Retinal pigment epithelial cell (primary cell): ENCODE results near the gene MTCP1.

ENCODE experiments used
- DNase-seq: peaks from one replicate; pipeline ENCODE4 v3.0.0-alpha.2; 2010; ENCODE audit warnings: low read depth
- H3K4me3 ChIP-seq: 2 replicates; pipeline ENCODE4 v1.5.1; 2011; ENCODE audit warnings: mild to moderate bottlenecking, low read length, control low read depth, moderate library complexity
- TF ChIP-seq, protein P1 (sequence below): conservative IDR thresholded peaks from 2 replicates; pipeline ENCODE4 v1.5.1; 2011; ENCODE audit warnings: low read depth, low read length, control low read depth, inconsistent platforms

The MTCP1 gene, protein sequence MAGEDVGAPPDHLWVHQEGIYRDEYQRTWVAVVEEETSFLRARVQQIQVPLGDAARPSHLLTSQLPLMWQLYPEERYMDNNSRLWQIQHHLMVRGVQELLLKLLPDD

DNA sequence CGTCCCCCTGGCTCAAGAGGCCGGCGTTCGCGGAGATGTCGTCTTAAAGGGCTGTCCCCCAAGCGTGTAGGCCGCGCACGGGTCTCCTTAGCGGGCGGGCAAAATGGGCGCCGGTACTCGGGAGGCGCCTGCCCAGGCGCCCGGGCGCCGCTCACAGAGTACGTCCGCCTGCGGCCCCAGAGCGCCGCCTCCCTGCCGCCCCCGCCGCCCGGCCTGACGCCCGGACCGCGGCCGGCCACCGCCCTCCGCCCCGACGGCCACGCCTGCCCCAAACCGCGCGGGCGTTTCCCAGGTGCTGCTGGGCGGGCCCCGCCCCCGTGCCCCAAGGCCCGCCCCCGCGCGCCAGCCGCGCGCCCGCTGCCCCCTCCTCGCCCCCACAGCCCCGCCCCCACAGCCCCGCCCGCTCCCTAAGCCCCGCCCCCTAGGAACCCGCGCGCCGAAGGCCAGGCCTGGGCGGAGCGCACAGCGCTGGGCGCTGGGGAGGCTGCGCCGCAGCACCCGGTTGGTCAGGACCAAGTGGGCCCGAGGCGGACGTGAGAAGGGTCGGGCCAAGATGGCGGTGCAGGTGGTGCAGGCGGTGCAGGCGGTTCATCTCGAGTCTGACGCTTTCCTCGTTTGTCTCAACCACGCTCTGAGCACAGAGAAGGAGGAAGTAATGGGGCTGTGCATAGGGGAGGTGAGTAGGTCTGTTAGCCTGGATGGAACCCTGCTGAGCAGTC is at the start of gene MTCP1, which contains the start of the genes BRCC3 and CMC4:
Gene MTCP1 (minus strand): TSS at position 162 of the 719 bp plus-strand sequence. CDS start 5,126 bp downstream, outside the sequence.
Gene BRCC3 (plus strand): TSS at position 534 of the 719 bp plus-strand sequence. CDS start 20 bp downstream, at position 554.
Gene CMC4 (minus strand): TSS at position 162 of the 719 bp plus-strand sequence. CDS start 7,113 bp downstream, outside the sequence.
- peak; percentile 38 for DNase-seq
- TF ChIP-seq, protein P1, sequence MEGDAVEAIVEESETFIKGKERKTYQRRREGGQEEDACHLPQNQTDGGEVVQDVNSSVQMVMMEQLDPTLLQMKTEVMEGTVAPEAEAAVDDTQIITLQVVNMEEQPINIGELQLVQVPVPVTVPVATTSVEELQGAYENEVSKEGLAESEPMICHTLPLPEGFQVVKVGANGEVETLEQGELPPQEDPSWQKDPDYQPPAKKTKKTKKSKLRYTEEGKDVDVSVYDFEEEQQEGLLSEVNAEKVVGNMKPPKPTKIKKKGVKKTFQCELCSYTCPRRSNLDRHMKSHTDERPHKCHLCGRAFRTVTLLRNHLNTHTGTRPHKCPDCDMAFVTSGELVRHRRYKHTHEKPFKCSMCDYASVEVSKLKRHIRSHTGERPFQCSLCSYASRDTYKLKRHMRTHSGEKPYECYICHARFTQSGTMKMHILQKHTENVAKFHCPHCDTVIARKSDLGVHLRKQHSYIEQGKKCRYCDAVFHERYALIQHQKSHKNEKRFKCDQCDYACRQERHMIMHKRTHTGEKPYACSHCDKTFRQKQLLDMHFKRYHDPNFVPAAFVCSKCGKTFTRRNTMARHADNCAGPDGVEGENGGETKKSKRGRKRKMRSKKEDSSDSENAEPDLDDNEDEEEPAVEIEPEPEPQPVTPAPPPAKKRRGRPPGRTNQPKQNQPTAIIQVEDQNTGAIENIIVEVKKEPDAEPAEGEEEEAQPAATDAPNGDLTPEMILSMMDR: no peak
- peak within 1 kb of the TSS; percentile 71 for H3K4me3 ChIP-seq

DNA sequence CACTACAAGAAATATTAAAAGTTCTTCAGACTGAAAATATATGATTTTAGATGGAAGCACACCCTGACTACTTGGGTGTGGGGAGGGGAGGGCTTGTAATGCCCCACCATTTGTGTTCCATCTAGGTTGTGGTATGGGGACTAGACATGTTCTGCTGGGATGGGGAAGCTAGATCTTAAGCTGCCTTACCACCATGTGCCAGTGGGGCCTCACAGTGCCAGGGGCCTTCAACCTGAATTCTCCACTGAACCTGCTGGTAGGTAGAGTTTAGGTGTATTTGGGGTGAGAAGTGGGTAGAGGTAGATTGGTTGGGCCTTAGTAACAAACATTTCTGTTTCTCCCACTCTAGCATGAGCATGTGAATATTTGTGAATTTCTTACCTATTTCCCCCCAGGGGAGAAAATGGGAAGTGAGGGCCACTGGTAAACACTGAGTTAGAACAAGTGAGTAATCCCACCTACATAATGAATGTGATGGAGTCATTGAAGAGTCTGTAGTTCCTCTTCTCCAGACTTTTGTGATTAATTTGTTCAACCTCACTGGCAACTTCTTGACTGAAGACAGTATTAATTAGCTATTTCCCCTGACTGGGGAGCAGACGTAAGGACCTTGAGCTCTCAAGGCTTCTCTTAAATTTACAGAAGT is 44.4 kb upstream of the MTCP1 start:
- DNase-seq: no peak
- TF ChIP-seq, protein P1: no peak
- no peak overlapping the region for H3K4me3 ChIP-seq

DNA sequence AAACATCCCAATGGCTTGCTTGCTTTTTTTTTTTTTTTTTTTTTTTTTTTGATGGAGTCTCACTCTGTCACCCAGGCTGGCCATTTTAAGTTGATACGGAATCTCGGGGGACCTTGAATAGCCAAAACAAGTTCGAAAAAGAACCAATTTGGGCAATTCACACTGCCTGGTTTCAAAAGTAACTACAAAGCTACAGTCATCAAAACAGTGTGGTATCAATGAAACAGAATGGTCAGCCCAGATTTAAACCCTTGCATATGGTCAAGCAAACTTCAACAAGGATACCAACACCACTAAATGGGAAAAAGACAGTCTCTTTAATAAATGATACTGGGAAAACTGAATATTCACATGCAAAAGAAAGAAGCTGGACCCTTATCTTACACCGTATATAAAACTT is 42.2 kb upstream of the MTCP1 start:
- H3K4me3 ChIP-seq: no peak overlapping the region
- TF ChIP-seq, protein P1: no peak
- no peak for DNase-seq

DNA sequence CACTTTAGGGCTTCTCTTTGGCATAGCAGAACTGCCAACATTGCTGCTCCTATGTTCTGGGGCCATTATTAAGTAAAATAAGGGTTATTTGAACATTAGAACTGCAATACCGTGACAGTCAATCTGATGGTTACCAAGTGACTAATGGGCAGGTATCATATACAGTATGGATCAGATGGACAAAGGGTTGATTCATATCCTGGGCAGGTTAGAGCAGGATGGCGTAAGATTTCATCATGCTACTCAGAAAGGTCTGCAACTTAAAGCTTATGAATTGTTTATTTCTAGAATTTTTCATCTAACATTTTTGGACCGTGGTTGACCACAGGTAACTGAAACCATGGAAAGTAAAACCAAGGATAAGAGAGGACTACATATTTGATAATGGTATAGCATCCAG is 41.2 kb upstream of the MTCP1 start:
- no peak for DNase-seq
- H3K4me3 ChIP-seq: no peak overlapping the region
- TF ChIP-seq, protein P1: no peak

DNA sequence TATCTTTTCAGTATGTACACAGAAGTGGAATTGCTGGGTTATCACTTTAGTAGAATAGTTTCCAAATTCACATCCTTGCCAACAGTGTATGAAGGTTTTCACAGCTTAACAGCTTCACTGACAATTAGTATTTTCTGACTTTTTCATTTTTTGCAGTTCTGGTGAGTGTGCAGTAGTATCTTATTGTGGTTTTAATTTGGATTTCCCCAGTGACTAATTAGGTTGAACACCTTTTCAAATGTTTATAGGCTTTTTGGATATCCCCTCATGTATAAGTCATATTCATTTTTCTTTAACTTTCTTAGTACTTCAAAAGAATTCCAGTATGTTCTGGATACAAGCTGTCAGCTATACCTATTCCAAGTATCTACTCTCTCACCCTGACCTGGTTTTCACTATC is 37.5 kb upstream of the MTCP1 start:
- H3K4me3 ChIP-seq: no peak overlapping the region
- TF ChIP-seq, protein P1: no peak
- no peak for DNase-seq

DNA sequence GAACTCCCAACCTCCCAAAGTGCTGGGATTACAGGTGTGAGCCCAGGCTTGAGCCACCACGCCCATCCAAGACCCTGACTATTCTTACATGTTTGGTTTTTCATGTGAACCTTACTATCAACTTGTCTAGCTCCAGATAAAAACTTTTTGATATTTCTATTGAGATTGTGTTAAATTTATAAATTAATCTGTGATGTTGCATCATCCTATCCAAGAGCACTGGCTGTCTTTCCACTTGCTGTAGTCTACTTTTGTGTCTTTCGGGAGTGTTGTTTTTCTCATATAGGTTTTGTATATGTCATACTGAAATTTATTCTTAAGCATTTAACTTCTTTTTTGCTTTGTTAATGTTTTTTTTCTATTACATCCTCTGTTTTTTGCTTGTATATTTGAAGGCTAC is 35.0 kb upstream of the MTCP1 start:
- TF ChIP-seq, protein P1: no peak
- DNase-seq: no peak
- H3K4me3 ChIP-seq: no peak overlapping the region
